Right renal pelvis (tissue), 4 donors: ENCODE results near the gene ENTPD8. TPM values are rescaled to one million over a fixed set of nuclear protein-coding genes. Genes with fewer than 3 reads are reported as not detected.
A peak's percentile ranks its signal among the peaks of the same experiment; 100 is the strongest.

ENCODE experiments used
- DNase-seq, 4 donors: peaks; one replicate each; pipeline ENCODE4 v3.0.0-alpha.2; 2013; ENCODE audit warnings: low read depth in 4 of 4, low spot score in 3 of 4, missing footprints in 1 of 4
- polyA plus RNA-seq, 4 donors: library from polyadenylated mRNA; unstranded; fragments of 120-200 nt; gene quantifications; one replicate each; pipeline ENCODE4 v1.2.1, GENCODE V29; 2013; ENCODE audit not compliant: insufficient read length in 4 of 4

The ENTPD8 gene
- polyA plus RNA-seq, 4 donors = 0.52 to 0.59 (median 0.56) TPM

- no peak for DNase-seq
Measured at GRCh38 chr9:137433916-137434431, 7.2 kb downstream of the ENTPD8 start.

DNA sequence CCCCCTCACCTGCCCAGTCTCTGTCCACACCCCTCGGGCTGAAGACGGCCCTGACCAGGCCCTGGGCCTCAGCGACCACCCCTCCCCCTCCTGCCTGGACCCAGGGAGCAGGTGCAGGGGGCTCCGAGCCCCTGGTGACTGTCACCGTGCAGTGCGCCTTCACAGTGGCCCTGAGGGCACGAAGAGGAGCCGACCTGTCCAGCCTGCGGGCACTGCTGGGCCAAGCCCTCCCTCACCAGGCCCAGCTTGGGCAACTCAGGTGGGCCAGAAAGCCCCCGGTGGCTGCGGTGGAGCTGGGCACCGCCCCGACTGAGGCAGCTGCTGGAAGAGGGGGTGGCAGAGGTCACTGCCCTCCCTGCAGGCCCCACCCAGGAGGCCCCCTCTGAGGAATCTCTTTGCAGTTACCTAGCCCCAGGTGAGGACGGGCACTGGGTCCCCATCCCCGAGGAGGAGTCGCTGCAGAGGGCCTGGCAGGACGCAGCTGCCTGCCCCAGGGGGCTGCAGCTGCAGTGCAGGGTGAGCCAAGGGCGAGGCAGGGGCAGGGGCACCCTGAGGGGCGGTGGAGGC lies 7.7 kb downstream of the ENTPD8 start:
- DNase-seq = no peak

DNA sequence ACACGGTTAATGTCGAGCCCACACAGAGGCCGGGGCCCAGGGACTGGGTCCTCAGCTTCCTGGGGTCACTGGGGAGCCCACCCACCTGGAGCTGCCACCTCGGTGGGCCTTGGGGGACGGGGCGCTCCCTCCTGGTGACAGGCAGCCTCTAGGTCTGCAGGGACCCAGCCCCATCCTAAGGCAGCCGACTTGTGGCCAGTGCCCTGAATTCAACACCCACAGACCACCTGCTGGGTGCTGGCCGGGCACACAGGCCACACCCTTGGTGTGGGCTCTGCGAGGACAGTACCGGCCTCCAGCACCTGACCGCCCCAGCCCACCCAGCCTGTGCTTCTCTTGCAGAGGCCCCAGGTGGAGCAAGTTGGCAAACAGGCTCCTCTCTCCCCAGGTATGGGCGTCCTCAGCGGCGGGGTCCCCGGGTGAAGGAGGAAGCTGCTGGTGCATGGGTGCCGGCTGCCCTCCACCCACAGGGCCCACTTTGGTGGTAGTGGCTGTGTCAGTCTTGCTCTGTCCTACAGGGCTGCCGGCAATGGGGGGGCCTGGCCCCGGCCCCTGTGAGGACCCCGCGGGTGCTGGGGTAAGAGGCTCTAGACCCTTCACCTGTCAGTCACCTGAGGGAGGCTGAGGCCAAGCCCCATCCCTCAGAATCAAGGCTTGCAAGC lies 8.3 kb downstream of the ENTPD8 start:
- DNase-seq = no peak

GRCh38 chr9:137431416-137431931 lies 9.7 kb downstream of the ENTPD8 start:
- no peak for DNase-seq

GRCh38 chr9:137430723-137431415 lies 10.3 kb downstream of the ENTPD8 start:
- DNase-seq = no peak

GRCh38 chr9:137429974-137430722 lies 11.0 kb downstream of the ENTPD8 start:
- no peak for DNase-seq

DNA sequence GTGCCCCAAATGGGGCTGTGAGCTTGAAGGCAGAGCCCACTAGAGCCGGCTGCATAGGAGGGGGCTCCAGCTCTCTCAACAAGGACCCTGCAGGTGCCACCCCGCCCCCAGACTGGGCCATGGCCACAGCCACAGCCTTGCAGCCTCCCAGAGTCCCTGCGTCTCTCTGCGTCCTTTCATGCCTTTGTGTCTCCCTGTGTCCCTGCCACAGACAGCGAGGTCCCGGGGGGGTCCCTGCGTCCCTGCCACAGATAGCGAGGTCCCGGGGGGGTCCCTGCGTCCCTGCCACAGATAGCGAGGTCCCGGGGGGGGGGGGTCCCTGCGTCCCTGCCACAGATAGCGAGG lies 11.6 kb downstream of the ENTPD8 start:
- DNase-seq = no peak

DNA sequence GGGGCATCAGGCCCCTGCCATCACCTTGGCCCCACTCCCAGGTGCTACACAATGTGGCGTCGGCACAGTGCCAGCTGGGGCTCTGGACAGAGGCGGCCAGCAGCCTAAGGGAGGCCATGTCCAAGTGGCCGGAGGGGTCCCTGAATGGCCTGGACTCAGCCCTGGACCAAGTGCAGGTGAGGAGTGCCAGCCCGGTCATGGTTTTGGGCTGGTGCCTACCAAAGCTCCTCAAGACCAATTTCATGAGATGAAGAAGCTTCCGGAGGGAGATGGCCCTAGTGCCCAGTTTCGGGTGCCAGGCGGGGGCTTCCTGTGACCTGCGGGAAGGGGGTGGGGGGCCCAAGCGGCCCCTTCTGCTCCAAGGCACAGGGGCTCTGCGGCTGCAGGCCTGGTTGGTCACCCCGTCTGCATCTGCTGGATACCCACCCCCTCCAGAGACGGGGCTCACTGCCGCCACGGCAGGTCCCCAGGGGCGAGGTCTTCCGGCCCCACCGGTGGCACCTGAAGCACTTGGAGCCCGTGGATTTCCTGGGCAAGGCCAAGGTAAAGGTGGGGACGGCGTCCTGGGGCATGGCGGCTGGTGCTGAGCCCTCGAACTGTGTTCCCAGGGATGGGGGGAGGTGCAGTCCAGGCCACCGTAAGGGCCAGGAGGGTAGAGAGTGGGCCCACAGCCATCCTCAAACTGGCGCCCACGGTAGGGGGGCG lies 12.2 kb downstream of the ENTPD8 start:
- no peak for DNase-seq

DNA sequence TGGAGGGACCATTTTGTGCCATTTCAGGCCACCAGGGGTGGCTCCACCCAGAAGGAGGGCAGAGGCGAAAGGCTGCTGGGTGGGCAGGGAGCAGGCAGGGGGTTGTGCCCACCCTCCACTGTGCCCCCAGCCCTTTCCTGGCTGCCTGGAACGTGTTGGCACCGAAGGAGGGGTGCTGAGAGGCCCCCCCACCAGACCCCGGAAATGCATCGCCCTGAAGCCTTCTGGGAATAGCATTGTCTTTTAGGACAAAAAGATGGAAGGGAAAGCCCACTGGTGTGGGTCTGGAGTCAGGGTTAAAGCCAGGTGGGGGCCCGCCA lies 12.9 kb downstream of the ENTPD8 start:
- no peak for DNase-seq

- no peak for DNase-seq
Measured at GRCh38 chr9:137427454-137428310, 13.5 kb downstream of the ENTPD8 start.

DNA sequence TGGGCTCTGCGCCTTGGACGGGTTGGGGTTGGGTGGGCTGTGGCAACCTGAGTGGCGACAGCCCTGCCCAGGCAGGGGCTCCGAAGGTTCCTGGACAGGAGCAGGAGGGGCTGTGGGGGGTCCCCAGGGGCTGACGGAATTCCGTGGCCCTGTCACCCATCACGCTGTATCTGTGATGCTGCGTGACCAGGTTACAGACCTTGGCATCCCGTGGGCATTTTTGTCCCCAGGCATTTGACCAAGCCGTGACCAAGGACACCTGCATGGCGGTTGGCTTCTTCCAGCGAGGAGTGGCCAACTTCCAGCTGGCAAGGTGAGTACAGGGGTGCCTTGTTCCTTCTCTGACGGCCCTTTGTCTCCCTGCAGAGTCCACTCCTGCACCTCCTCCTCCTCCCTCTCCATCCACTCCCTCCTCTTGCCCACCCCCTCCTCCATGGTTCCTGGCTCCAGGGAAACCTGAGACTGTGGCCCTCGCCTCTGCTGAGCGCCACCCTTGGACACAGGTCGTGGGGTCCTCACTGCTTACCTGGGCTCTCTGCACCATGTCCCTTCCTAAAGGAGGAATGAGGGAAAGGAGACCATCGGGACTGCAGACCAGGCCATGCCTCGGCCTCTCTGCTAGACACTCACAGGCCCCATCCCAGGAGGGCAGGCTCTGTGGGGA lies 15.0 kb downstream of the ENTPD8 start:
- no peak for DNase-seq

DNA sequence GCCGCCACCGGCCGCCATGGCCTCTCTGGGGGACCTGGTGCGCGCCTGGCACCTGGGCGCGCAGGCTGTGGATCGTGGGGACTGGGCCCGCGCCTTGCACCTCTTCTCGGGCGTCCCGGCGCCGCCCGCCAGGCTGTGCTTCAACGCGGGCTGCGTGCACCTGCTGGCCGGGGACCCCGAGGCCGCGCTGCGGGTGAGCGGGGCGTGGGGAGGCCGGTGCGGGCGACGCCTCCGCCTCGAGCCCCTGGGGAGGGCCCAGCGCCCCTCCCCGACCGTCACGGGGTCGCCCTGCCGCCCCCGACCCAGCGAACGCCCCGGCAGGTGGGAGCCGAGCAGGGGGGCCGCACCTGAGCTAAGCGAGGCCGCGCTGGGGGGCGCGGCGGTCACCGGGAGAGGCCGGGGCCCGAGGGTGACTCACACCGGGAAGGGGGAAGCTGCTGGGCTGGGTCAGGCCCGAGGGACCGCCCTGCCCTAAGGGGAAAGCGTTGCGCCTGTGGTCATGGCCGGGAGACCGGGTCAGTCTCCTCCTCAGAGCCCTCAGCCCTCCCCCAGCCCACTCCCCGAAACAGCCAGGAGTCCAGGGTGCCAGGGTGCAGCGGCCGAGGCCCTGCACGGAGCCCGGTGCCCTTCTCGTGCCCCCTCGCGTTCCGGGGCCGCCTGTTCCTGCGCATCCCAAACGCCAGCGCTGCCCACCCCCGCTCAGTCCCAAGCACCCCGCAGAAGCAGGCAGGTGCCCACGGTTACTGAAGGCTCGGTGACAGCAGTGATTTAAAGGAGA lies 17.5 kb downstream of the ENTPD8 start:
- DNase-seq = no peak

DNA sequence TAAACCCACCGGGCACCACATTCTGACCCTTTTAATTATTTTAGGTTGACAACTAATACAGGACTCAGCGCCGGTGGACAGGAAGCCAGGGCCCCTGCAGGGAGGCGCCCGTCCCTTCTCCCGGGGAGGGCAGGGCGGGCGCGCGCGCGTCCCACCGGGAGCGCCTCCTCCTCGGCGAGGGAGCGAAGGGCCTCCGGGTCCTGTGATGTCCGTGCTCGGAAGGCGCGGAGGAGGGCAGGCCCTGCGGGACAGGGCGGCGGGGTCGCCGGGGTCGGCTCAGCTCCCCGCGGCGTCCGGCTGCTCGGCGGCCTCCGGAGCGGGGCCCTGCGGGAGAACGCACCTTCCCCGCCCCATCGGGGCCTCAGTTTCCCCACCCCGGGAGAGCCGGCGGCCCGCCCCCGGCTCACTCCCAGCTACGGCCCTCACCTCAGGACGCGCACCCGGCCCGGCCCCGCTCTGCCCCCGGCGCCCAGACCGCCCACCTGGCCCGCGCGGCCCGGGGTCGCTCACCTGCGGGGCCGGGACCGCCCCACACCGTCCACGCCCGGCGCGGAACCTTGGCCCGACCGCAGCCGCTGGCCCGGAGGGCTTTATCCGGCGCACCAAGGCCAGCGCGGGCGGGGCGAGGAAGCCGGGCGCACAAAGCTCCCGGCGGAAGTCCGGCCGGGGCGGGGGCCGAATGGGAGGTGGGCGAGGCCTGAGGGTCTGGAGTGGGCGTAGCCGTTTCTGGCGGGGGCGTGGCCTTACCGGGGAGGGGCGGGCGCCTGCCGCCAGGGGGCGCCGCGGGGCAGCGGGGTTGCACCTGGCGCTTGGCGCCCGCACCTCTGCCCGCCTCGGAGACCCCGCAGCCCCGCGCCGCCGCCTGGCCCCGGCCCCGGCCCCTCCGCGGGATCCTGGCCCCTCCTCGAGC lies 18.3 kb downstream of the ENTPD8 start, which contains the start of the genes EXD3 and NOXA1:
Gene EXD3, minus strand, starts transcription at position 559 of the 910 bp plus-strand sequence. CDS start 27,805 bp downstream, outside the sequence.
Gene NOXA1, plus strand, starts transcription at position 790 of the 910 bp plus-strand sequence. CDS start 137 bp downstream, outside the sequence.
- peak; percentile 75 to 85 (median 79) for DNase-seq

GRCh38 chr9:137421838-137422603 lies 19.1 kb downstream of the ENTPD8 start:
- no peak for DNase-seq

GRCh38 chr9:137417161-137418021 lies 23.8 kb downstream of the ENTPD8 start:
- no peak for DNase-seq
